ENCODE measurements around the gene CXCL13. TPM values are rescaled to one million over a fixed set of nuclear protein-coding genes. Genes with fewer than 3 reads are reported as not detected.

CXCL13 gene
- total and polyA plus RNA-seq, 9 donors: 0.24 to 3.1 (median 0.89) TPM; not detected in 5

- WGBS, 3 donors: 78 to 84% (median 82%) methylated on average over 1 of the region's 1 CpG
- intact Hi-C loops (cut with DNase I): no loop called here
- H3K27ac ChIP-seq: no peak overlapping the region
Measured at GRCh38 chr4:77619408-77619807, 13.8 kb downstream of the CXCL13 start.

GRCh38 chr4:77621254-77621653, 15.6 kb downstream of the CXCL13 start:
- no peaks in the 10 kb centered on the region for H3K9me3 ChIP-seq
- intact Hi-C loops (cut with DNase I): no loop called here

More at GRCh38 chr4:77619408-77619807, 13.8 kb downstream of the CXCL13 start:
- Histone ChIP-seq H3K4me3 (no peak overlapping the region), H3K27me3 (no peaks in the 10 kb centered on the region), H3K36me3 (no peaks in the 10 kb centered on the region), H3K4me1 (ENCODE audit: insufficient read depth) (no peaks in the 10 kb centered on the region), H3K9me3 (no peaks in the 10 kb centered on the region)
- DNase-seq: no peak
- TF ChIP-seq, protein P1, sequence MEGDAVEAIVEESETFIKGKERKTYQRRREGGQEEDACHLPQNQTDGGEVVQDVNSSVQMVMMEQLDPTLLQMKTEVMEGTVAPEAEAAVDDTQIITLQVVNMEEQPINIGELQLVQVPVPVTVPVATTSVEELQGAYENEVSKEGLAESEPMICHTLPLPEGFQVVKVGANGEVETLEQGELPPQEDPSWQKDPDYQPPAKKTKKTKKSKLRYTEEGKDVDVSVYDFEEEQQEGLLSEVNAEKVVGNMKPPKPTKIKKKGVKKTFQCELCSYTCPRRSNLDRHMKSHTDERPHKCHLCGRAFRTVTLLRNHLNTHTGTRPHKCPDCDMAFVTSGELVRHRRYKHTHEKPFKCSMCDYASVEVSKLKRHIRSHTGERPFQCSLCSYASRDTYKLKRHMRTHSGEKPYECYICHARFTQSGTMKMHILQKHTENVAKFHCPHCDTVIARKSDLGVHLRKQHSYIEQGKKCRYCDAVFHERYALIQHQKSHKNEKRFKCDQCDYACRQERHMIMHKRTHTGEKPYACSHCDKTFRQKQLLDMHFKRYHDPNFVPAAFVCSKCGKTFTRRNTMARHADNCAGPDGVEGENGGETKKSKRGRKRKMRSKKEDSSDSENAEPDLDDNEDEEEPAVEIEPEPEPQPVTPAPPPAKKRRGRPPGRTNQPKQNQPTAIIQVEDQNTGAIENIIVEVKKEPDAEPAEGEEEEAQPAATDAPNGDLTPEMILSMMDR (IDR thresholded peaks at IDR 0.05): no peak
- TF ChIP-seq POLR2A (IDR thresholded peaks at IDR 0.05) (no peak), EP300 (IDR thresholded peaks at IDR 0.05) (no peak)

GRCh38 chr4:77623091-77623490, 17.5 kb downstream of the CXCL13 start:
- intact Hi-C loops (cut with DNase I): no loop called here
- H3K27me3 ChIP-seq: no peaks in the 10 kb centered on the region
- no peaks in the 10 kb centered on the region for H3K4me1 ChIP-seq (ENCODE audit: insufficient read depth)
- H3K36me3 ChIP-seq: no peaks in the 10 kb centered on the region
- 38 to 46% (median 44%) methylated on average over 2 of the region's 2 CpGs for WGBS, 3 donors
- no peaks in the 10 kb centered on the region for H3K9me3 ChIP-seq
- H3K27ac ChIP-seq: no peak overlapping the region
- TF ChIP-seq EP300 (IDR thresholded peaks at IDR 0.05) (no peak), POLR2A (IDR thresholded peaks at IDR 0.05) (no peak)
- TF ChIP-seq, protein P1 (IDR thresholded peaks at IDR 0.05): no peak
- no peak for DNase-seq
- no peak overlapping the region for H3K4me3 ChIP-seq

More at GRCh38 chr4:77621254-77621653, 15.6 kb downstream of the CXCL13 start:
- Histone ChIP-seq H3K4me3 (no peak overlapping the region), H3K36me3 (no peaks in the 10 kb centered on the region), H3K4me1 (ENCODE audit: insufficient read depth) (no peaks in the 10 kb centered on the region), H3K27me3 (no peaks in the 10 kb centered on the region), H3K27ac (no peak overlapping the region)
- no peak for DNase-seq
- TF ChIP-seq, protein P1 (IDR thresholded peaks at IDR 0.05): no peak
- TF ChIP-seq POLR2A (IDR thresholded peaks at IDR 0.05) (no peak), EP300 (IDR thresholded peaks at IDR 0.05) (no peak)

GRCh38 chr4:77624213-77624612, 18.6 kb downstream of the CXCL13 start:
- H3K27me3 ChIP-seq: no peaks in the 10 kb centered on the region
- no peak for DNase-seq
- intact Hi-C loops (cut with DNase I): no loop called here
- H3K9me3 ChIP-seq: no peaks in the 10 kb centered on the region
- no peak for TF ChIP-seq POLR2A (IDR thresholded peaks at IDR 0.05)
- no peak for TF ChIP-seq EP300 (IDR thresholded peaks at IDR 0.05)
- TF ChIP-seq, protein P1 (IDR thresholded peaks at IDR 0.05): no peak
- no peak overlapping the region for H3K4me3 ChIP-seq
- no peaks in the 10 kb centered on the region for H3K4me1 ChIP-seq (ENCODE audit: insufficient read depth)
- 33 to 61% (median 34%) methylated on average over 4 of the region's 4 CpGs for WGBS, 3 donors
- H3K27ac ChIP-seq: no peak overlapping the region
- no peaks in the 10 kb centered on the region for H3K36me3 ChIP-seq
